ENCODE data around the gene OTOS. TPM values are rescaled to one million over a fixed set of nuclear protein-coding genes. Genes with fewer than 3 reads are reported as not detected.

OTOS gene
- total and polyA plus RNA-seq, 4 donors, result not detected

DNA sequence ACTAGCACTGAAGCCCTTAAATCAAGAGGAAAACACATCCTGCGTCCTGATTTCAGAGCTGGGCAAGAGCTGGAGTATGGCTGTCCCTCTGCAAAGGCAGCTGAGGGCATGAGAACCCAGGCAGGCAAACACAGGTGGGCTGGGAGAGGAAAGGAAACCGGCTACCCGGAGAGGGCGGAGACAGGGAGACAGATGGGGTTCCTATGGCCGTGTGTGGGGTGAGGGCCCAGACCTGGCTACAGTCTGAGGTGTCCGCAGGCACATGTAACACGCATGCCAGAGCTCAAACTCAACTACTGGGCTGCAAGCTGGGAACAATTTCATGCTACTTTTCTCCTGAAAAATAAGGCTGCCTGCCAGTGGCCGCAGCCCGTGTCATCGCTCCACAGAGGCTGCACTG is 7.1 kb downstream of the OTOS start:
- DNase-seq (ENCODE audit: low spot score), result no peak

DNA sequence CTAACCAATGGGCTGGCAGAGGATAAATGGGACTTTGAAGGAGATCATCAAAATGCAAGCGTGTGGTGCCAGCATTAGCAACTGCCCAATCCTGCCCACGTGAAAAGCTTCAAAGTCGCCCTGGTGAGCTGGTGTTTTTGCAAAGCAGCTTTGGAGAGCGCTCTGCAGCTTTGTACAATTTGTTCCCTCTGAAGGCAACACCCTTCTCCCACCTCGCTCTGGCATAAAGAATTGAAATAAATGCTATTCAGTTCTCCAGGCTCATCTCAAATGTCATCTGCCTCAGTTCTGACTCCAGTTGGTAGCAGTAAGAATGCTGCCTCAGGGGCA is 7.8 kb downstream of the OTOS start:
- H3K9me3 ChIP-seq (ENCODE audit: control insufficient read depth in 4 of 4, low read length in 3 of 4), result no peaks in the 10 kb centered on the region
- no peak overlapping the region for H3K9ac ChIP-seq (ENCODE audit: low read depth in 1 of 2, low read length in 2 of 2)
- no peak for DNase-seq (ENCODE audit: low spot score)
- no peaks in the 10 kb centered on the region for H3K27me3 ChIP-seq (ENCODE audit: control insufficient read depth in 4 of 4, insufficient read depth in 4 of 4, low read length in 3 of 4)
- H3K4me1 ChIP-seq (ENCODE audit: control insufficient read depth in 4 of 4, insufficient read depth in 4 of 4, low read length in 3 of 4), result peaks cover 9 to 22% (median 17%) of the 10 kb centered on the region in 4 donors
- H3K36me3 ChIP-seq (ENCODE audit: control insufficient read depth in 4 of 4, insufficient read depth in 3 of 4, low read depth in 1 of 4, low read length in 3 of 4), result peaks cover 8 to 56% (median 32%) of the 10 kb centered on the region in 4 donors
- H3K4me3 ChIP-seq (ENCODE audit: low read depth in 1 of 3, low read length in 3 of 3), result no peak overlapping the region
- no peak overlapping the region for H3K27ac ChIP-seq (ENCODE audit: low read depth in 1 of 2, low read length in 2 of 2)
- WGBS, result 97% methylated on average over 5 of the region's 5 CpGs
- TF ChIP-seq SP1 (IDR thresholded peaks at IDR 0.05), result no peak
- TF ChIP-seq FOXA1 (IDR thresholded peaks at IDR 0.05), result no peak
- TF ChIP-seq, protein P1, sequence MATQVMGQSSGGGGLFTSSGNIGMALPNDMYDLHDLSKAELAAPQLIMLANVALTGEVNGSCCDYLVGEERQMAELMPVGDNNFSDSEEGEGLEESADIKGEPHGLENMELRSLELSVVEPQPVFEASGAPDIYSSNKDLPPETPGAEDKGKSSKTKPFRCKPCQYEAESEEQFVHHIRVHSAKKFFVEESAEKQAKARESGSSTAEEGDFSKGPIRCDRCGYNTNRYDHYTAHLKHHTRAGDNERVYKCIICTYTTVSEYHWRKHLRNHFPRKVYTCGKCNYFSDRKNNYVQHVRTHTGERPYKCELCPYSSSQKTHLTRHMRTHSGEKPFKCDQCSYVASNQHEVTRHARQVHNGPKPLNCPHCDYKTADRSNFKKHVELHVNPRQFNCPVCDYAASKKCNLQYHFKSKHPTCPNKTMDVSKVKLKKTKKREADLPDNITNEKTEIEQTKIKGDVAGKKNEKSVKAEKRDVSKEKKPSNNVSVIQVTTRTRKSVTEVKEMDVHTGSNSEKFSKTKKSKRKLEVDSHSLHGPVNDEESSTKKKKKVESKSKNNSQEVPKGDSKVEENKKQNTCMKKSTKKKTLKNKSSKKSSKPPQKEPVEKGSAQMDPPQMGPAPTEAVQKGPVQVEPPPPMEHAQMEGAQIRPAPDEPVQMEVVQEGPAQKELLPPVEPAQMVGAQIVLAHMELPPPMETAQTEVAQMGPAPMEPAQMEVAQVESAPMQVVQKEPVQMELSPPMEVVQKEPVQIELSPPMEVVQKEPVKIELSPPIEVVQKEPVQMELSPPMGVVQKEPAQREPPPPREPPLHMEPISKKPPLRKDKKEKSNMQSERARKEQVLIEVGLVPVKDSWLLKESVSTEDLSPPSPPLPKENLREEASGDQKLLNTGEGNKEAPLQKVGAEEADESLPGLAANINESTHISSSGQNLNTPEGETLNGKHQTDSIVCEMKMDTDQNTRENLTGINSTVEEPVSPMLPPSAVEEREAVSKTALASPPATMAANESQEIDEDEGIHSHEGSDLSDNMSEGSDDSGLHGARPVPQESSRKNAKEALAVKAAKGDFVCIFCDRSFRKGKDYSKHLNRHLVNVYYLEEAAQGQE (IDR thresholded peaks at IDR 0.05), result no peak
- no peak for TF ChIP-seq EGR1 (IDR thresholded peaks at IDR 0.05; ENCODE audit: low read depth in 2 of 2)
- no peak for TF ChIP-seq NR2F2 (IDR thresholded peaks at IDR 0.05)
- no peak for TF ChIP-seq HNF4A (conservative IDR thresholded peaks at IDR 0.05)
- no peak for TF ChIP-seq FOXA2 (IDR thresholded peaks at IDR 0.05)
- TF ChIP-seq, protein P2, sequence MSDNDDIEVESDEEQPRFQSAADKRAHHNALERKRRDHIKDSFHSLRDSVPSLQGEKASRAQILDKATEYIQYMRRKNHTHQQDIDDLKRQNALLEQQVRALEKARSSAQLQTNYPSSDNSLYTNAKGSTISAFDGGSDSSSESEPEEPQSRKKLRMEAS (IDR thresholded peaks at IDR 0.05), result no peak
- no peak for TF ChIP-seq RAD21 (IDR thresholded peaks at IDR 0.05)

More for the DNA sequence above, 7.1 kb downstream of the OTOS start:
- WGBS, result 95% methylated on average over 10 of the region's 10 CpGs
- no peaks in the 10 kb centered on the region for H3K9me3 ChIP-seq (ENCODE audit: control insufficient read depth in 4 of 4, low read length in 3 of 4)
- no peaks in the 10 kb centered on the region for H3K27me3 ChIP-seq (ENCODE audit: control insufficient read depth in 4 of 4, insufficient read depth in 4 of 4, low read length in 3 of 4)
- H3K4me3 ChIP-seq (ENCODE audit: low read depth in 1 of 3, low read length in 3 of 3), result no peak overlapping the region
- H3K36me3 ChIP-seq (ENCODE audit: control insufficient read depth in 4 of 4, insufficient read depth in 3 of 4, low read depth in 1 of 4, low read length in 3 of 4), result peaks cover 8 to 48% (median 30%) of the 10 kb centered on the region in 4 donors
- H3K9ac ChIP-seq (ENCODE audit: low read depth in 1 of 2, low read length in 2 of 2), result no peak overlapping the region
- H3K27ac ChIP-seq (ENCODE audit: low read depth in 1 of 2, low read length in 2 of 2), result no peak overlapping the region
- TF ChIP-seq HNF4A (conservative IDR thresholded peaks at IDR 0.05), result no peak
- TF ChIP-seq RAD21 (IDR thresholded peaks at IDR 0.05), result no peak
- no peak for TF ChIP-seq YY1 (IDR thresholded peaks at IDR 0.05)
- TF ChIP-seq, protein P3, sequence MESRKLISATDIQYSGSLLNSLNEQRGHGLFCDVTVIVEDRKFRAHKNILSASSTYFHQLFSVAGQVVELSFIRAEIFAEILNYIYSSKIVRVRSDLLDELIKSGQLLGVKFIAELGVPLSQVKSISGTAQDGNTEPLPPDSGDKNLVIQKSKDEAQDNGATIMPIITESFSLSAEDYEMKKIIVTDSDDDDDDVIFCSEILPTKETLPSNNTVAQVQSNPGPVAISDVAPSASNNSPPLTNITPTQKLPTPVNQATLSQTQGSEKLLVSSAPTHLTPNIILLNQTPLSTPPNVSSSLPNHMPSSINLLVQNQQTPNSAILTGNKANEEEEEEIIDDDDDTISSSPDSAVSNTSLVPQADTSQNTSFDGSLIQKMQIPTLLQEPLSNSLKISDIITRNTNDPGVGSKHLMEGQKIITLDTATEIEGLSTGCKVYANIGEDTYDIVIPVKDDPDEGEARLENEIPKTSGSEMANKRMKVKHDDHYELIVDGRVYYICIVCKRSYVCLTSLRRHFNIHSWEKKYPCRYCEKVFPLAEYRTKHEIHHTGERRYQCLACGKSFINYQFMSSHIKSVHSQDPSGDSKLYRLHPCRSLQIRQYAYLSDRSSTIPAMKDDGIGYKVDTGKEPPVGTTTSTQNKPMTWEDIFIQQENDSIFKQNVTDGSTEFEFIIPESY (IDR thresholded peaks at IDR 0.05), result no peak
- TF ChIP-seq NR2F2 (IDR thresholded peaks at IDR 0.05), result no peak
- TF ChIP-seq TAF1 (conservative IDR thresholded peaks at IDR 0.05), result no peak
- TF ChIP-seq, protein P1 (IDR thresholded peaks at IDR 0.05), result no peak
- no peak for TF ChIP-seq FOXA1 (IDR thresholded peaks at IDR 0.05)
- TF ChIP-seq RXRA (IDR thresholded peaks at IDR 0.05), result no peak
- TF ChIP-seq JUND (IDR thresholded peaks at IDR 0.05), result no peak
- TF ChIP-seq GABPA (IDR thresholded peaks at IDR 0.05 in 1 of 2, conservative IDR thresholded peaks at IDR 0.05 in 1 of 2), result no peak
- TF ChIP-seq, protein P2 (IDR thresholded peaks at IDR 0.05), result no peak
- TF ChIP-seq, protein P4, sequence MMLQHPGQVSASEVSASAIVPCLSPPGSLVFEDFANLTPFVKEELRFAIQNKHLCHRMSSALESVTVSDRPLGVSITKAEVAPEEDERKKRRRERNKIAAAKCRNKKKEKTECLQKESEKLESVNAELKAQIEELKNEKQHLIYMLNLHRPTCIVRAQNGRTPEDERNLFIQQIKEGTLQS (IDR thresholded peaks at IDR 0.05), result no peak
- TF ChIP-seq, protein P5, sequence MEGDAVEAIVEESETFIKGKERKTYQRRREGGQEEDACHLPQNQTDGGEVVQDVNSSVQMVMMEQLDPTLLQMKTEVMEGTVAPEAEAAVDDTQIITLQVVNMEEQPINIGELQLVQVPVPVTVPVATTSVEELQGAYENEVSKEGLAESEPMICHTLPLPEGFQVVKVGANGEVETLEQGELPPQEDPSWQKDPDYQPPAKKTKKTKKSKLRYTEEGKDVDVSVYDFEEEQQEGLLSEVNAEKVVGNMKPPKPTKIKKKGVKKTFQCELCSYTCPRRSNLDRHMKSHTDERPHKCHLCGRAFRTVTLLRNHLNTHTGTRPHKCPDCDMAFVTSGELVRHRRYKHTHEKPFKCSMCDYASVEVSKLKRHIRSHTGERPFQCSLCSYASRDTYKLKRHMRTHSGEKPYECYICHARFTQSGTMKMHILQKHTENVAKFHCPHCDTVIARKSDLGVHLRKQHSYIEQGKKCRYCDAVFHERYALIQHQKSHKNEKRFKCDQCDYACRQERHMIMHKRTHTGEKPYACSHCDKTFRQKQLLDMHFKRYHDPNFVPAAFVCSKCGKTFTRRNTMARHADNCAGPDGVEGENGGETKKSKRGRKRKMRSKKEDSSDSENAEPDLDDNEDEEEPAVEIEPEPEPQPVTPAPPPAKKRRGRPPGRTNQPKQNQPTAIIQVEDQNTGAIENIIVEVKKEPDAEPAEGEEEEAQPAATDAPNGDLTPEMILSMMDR (IDR thresholded peaks at IDR 0.05; ENCODE audit: low read depth, low read length, missing input control), result no peak
- no peak for TF ChIP-seq EGR1 (IDR thresholded peaks at IDR 0.05; ENCODE audit: low read depth in 2 of 2)
- H3K4me1 ChIP-seq (ENCODE audit: control insufficient read depth in 4 of 4, insufficient read depth in 4 of 4, low read length in 3 of 4), result peaks cover 9 to 22% (median 17%) of the 10 kb centered on the region in 4 donors

Measured in liver (tissue), 9 donors.